HCT116 (cell line): Measurements from ENCODE around the gene SORCS2. TPM values are rescaled to one million over a fixed set of nuclear protein-coding genes. Genes with fewer than 3 reads are reported as not detected.

Source experiments
- ATAC-seq: fragments of 200-7000 bp; cut with Tn5 transposase; 2 replicates; pipeline ENCODE4 v1.9.1; 2020; ENCODE audit warnings: mild to moderate bottlenecking, moderate library complexity
- BruUV-seq: library from RNA; stranded (reverse); fragments of 400-500 nt; replicated peaks from 2 replicates; lab custom pipeline; 2021; lab: Mats Ljungman, UMichigan
- CTCF ChIA-PET: fragments of 300-600 bp; sonication (Branson Sonifier 250); formaldehyde crosslinking; loops from one replicate; lab custom pipeline; 2021; ENCODE audit warnings: antibody characterized with exemption; lab: Charles Lee
- POLR2A ChIA-PET: fragments of 300-600, 350-600 bp; sonication (Branson Sonifier 250); formaldehyde crosslinking; loops from one replicate; lab custom pipeline; 2021; ENCODE audit warnings: antibody characterized with exemption; lab: Charles Lee
- RAD21 ChIA-PET, 2 experiments: fragments of 300-600 bp; sonication (Branson Sonifier 250); formaldehyde crosslinking; loops; one replicate each; lab custom pipeline; 2023; ENCODE audit warnings: low total read pairs in 2 of 2; ENCODE audit not compliant: uncharacterized antibody in 2 of 2, unreplicated experiment in 2 of 2, low non-redundant PET in 1 of 2; lab: Charles Lee
- DNase-seq: peaks from one replicate; pipeline ENCODE4 v3.0.0-alpha.2; 2010; ENCODE audit warnings: low read depth, low spot score
- H2AFZ ChIP-seq: fragments of 200-600 bp; shearing (Covaris generic), sonication (generic); 2 replicates; pipeline ENCODE4 v1.6.1; 2017; ENCODE audit warnings: low read depth, mixed run types, mixed read lengths, antibody characterized with exemption, low read length; ENCODE audit not compliant: poor library complexity, severe bottlenecking
- H3K27ac ChIP-seq: 2 replicates; pipeline ENCODE4 v1.5.1; 2012; ENCODE audit warnings: low read depth, low read length
- H3K27me3 ChIP-seq: fragments of 200-600 bp; sonication (generic); 2 replicates; pipeline ENCODE4 v1.6.1; 2016; ENCODE audit warnings: mixed run types, low read length, mixed read lengths; ENCODE audit not compliant: insufficient read depth
- H3K36me3 ChIP-seq, 2 experiments: fragments of 200-500 bp in 1 of 2; fragments of 200-600 bp in 1 of 2; sonication (Bioruptor generic) in 1 of 2; sonication (generic) in 1 of 2; 2 replicates each; pipeline versions ENCODE4 v1.5.1 to v1.6.1; 2014 to 2016; ENCODE audit warnings: low read length in 2 of 2, inconsistent platforms in 1 of 2, mixed read lengths in 1 of 2, mixed run types in 1 of 2; ENCODE audit not compliant: insufficient read depth in 2 of 2, control insufficient read depth in 1 of 2
- H3K4me1 ChIP-seq, 2 experiments: fragments of 200-600 bp in 1 of 2; sonication (generic) in 1 of 2; 2 replicates each; pipeline versions ENCODE4 v1.5.1 to v1.6.1; 2012 to 2017; ENCODE audit warnings: low read length in 2 of 2, inconsistent platforms in 1 of 2, mild to moderate bottlenecking in 1 of 2, mixed read lengths in 1 of 2, mixed run types in 1 of 2, moderate library complexity in 1 of 2; ENCODE audit not compliant: insufficient read depth in 2 of 2, control insufficient read depth in 1 of 2
- H3K4me2 ChIP-seq: fragments of 200-600 bp; sonication (generic); 2 replicates; pipeline ENCODE4 v1.6.1; 2017; ENCODE audit warnings: mixed run types, low read length, mixed read lengths
- H3K4me3 ChIP-seq, 2 experiments: fragments of 200-600 bp in 1 of 2; sonication (generic) in 1 of 2; replicated peaks in 1 of 2; 2 replicates each; pipeline ENCODE4 v1.5.1; 2011 to 2016; ENCODE audit warnings: low read length in 2 of 2, control low read depth in 1 of 2, low read depth in 1 of 2, mild to moderate bottlenecking in 1 of 2, mixed read lengths in 1 of 2, mixed run types in 1 of 2
- H3K79me2 ChIP-seq: fragments of 200-600 bp; sonication (generic); 2 replicates; pipeline ENCODE4 v1.6.1; 2017; ENCODE audit warnings: mild to moderate bottlenecking, mixed run types, low read length, moderate library complexity, mixed read lengths; ENCODE audit not compliant: insufficient read depth
- H3K9ac ChIP-seq: fragments of 200-600 bp; sonication (generic); 2 replicates; pipeline ENCODE4 v1.6.1; 2016; ENCODE audit warnings: low read length, mixed read lengths
- H3K9me2 ChIP-seq: fragments of 200-600 bp; sonication (generic), shearing (Covaris generic); 2 replicates; pipeline ENCODE4 v1.6.1; 2017; ENCODE audit warnings: mixed run types, mild to moderate bottlenecking, moderate library complexity; ENCODE audit not compliant: insufficient read depth
- H3K9me3 ChIP-seq, 2 experiments: fragments of 200-500 bp in 1 of 2; fragments of 200-600 bp in 1 of 2; sonication (Bioruptor generic) in 1 of 2; sonication (generic) in 1 of 2; 2 replicates each; pipeline ENCODE4 v1.6.1; 2014 to 2017; ENCODE audit warnings: low read length in 2 of 2, mixed read lengths in 2 of 2, inconsistent platforms in 1 of 2, low read depth in 1 of 2, mild to moderate bottlenecking in 1 of 2, mixed run types in 1 of 2, moderate library complexity in 1 of 2; ENCODE audit not compliant: control insufficient read depth in 1 of 2, insufficient read depth in 1 of 2
- H4K20me1 ChIP-seq: fragments of 200-600 bp; sonication (generic), shearing (Covaris generic); 2 replicates; pipeline ENCODE4 v1.6.1; 2017; ENCODE audit warnings: mixed run types, mild to moderate bottlenecking, moderate library complexity; ENCODE audit not compliant: insufficient read depth
- CBX3 ChIP-seq: IDR thresholded peaks from 2 replicates; pipeline ENCODE4 v1.6.1; 2012; ENCODE audit warnings: low read depth
- EGR1 ChIP-seq: IDR thresholded peaks from 2 replicates; pipeline ENCODE4 v1.6.1; 2012; ENCODE audit warnings: low read depth
- EZH2 ChIP-seq: fragments of 200-600 bp; sonication (generic); IDR thresholded peaks from 2 replicates; pipeline ENCODE4 v1.6.1; 2017; ENCODE audit warnings: antibody characterized with exemption, mixed run types
- EZH2phosphoT487 ChIP-seq: fragments of 200-600 bp; IDR thresholded peaks from 2 replicates; pipeline ENCODE4 v1.6.1; 2018; ENCODE audit warnings: antibody characterized with exemption, borderline replicate concordance
- JUND ChIP-seq: IDR thresholded peaks from 2 replicates; pipeline ENCODE4 v1.6.1; 2012
- POLR2A ChIP-seq: IDR thresholded peaks from 2 replicates; pipeline ENCODE4 v1.7.0; 2011; ENCODE audit warnings: borderline replicate concordance; ENCODE audit not compliant: insufficient read depth, insufficient read length; ENCODE audit errors: extremely low read depth
- POLR2AphosphoS5 ChIP-seq: IDR thresholded peaks from 2 replicates; pipeline ENCODE4 v1.6.1; 2011; ENCODE audit warnings: mild to moderate bottlenecking, low read depth, low read length, moderate library complexity
- SP1 ChIP-seq: IDR thresholded peaks from 2 replicates; pipeline ENCODE4 v1.6.1; 2012; ENCODE audit warnings: low read depth
- TCF7L2 ChIP-seq: IDR thresholded peaks from 2 replicates; pipeline ENCODE4 v1.7.0; 2011; ENCODE audit warnings: borderline replicate concordance, inconsistent platforms; ENCODE audit not compliant: insufficient read depth, insufficient read length; ENCODE audit errors: extremely low read depth
- YY1 ChIP-seq: IDR thresholded peaks from 2 replicates; pipeline ENCODE4 v1.6.1; 2011; ENCODE audit warnings: low read length, low read depth, moderate library complexity, mild to moderate bottlenecking; ENCODE audit not compliant: insufficient replicate concordance; ENCODE audit errors: extremely low read depth
- intact Hi-C: fragments of 100-400 bp; cut with micrococcal nuclease; formaldehyde crosslinking; loops from 2 replicates; pipeline ENCODE4 v1.10.0; 2022
- total RNA-seq: library from RNA; stranded (reverse); gene quantifications from one replicate; pipeline ENCODE4 v1.2.1, GENCODE V29; 2021; ENCODE audit not compliant: unreplicated experiment
- TF ChIP-seq, protein P1 (sequence below): IDR thresholded peaks from 2 replicates; pipeline ENCODE4 v1.6.1; 2012
- TF ChIP-seq, protein P2 (sequence below), 3 experiments: fragments of 200-600 bp in 1 of 3; sonication (generic) in 1 of 3; IDR thresholded peaks in 2 of 3; conservative IDR thresholded peaks in 1 of 3; 2 replicates each; pipeline ENCODE4 v1.5.1; 2012 to 2017; ENCODE audit warnings: low read depth in 2 of 3, low read length in 2 of 3, antibody characterized with exemption in 1 of 3, borderline replicate concordance in 1 of 3, control low read depth in 1 of 3, mild to moderate bottlenecking in 1 of 3, mixed read lengths in 1 of 3, mixed run types in 1 of 3, moderate library complexity in 1 of 3; ENCODE audit not compliant: insufficient read depth in 1 of 3
- TF ChIP-seq, protein P3 (sequence below): IDR thresholded peaks from 2 replicates; pipeline ENCODE4 v1.6.1; 2012

The SORCS2 gene
- total RNA-seq, 1 experiment from 2014 or later, result 0.37 TPM

DNA sequence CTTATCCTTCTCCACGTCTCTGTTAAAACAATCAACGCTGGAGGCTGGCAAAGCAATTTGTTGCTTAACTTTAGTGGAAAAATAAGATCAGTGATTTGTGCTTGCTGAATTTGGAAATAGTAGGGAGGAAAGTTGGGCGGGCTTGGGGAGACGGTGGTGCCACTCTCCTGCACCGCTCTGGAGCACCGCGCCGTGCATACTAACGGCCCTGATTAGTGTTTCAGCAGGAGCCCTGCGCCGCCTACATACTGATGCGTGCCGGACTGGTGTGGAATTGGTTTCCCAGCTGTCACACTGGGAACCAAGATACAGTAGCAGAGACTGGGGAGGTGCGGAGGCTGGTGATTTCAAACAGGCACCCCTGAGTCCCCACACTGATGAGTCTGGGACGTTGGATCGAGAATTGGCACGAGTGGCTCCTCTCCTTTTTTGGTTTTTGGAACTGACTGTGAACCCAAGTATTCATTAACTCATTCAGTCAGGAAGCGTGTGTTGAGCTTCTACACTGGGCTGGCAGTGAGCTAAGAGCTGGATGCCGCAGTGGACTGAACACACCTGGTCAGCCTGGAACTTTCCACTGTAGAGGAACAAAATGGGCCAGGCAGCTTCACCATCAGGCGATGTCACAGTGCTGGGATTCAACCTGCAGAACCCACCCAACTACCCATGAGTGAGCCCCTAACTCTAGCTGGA lies 271.4 kb downstream of the SORCS2 start:
- H3K27ac ChIP-seq, result no peak overlapping the region
- no peak overlapping the region for H2AFZ ChIP-seq
- H3K4me1 ChIP-seq, result peaks cover 0 to 6% of the 10 kb centered on the region in 2 experiments; a peak in 1 of 4 replicates
- intact Hi-C loops, result loop anchor here (2.0 kb wide), 1 partner anchor 271 kb away; the partner anchor contains the start of gene SORCS2
- DNase-seq (no peak), ATAC-seq (no peak)
- H3K27me3 ChIP-seq, result 0 out of 2 replicates have a peak, but pooled peaks cover 2% of the 10 kb centered on the region
- no peak overlapping the region for H3K9ac ChIP-seq
- no peak overlapping the region for H3K4me2 ChIP-seq
- no peaks in the 10 kb centered on the region for H3K79me2 ChIP-seq
- ChIA-PET RAD21 (no interaction called here), CTCF (no interaction called here), POLR2A (no interaction called here)
- H3K9me2 ChIP-seq, result no peaks in the 10 kb centered on the region
- no peaks in the 10 kb centered on the region for H3K9me3 ChIP-seq
- no peaks in the 10 kb centered on the region for H4K20me1 ChIP-seq
- H3K4me3 ChIP-seq, result no peak overlapping the region
- TF ChIP-seq EGR1, result no peak
- TF ChIP-seq TCF7L2, result no peak
- no peak for TF ChIP-seq SP1
- TF ChIP-seq CBX3, result no peak
- TF ChIP-seq, protein P1, sequence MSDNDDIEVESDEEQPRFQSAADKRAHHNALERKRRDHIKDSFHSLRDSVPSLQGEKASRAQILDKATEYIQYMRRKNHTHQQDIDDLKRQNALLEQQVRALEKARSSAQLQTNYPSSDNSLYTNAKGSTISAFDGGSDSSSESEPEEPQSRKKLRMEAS, result no peak
- no peak for TF ChIP-seq JUND
- TF ChIP-seq, all 23 proteins: peak for 0
- BruUV-seq, result no TSS peak
- no peaks in the 10 kb centered on the region for H3K36me3 ChIP-seq

DNA sequence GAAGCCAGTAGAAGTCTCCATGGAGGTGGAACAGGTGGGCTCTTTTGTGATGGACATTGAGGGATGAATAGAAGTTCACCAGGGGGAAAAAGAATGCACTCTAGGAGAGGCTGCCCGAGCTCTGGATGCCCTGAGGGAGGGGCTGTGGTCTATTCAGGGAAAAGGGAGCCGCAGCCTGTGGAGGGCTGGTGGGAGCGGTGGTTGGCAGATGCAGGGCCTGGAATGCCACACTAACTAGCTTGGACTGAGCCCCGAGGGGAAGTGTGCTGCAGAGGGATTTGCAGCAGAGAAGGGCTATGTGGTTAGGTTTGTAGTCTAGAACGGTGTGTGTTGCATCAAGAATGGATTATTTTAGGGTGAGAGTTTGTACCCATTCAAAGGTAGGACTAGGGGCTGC lies 271.9 kb downstream of the SORCS2 start:
- Histone ChIP-seq H3K27ac (no peak overlapping the region), H4K20me1 (no peaks in the 10 kb centered on the region), H3K79me2 (no peaks in the 10 kb centered on the region), H3K9me2 (no peaks in the 10 kb centered on the region), H3K9ac (no peak overlapping the region), H3K27me3 (peaks cover 8% of the 10 kb centered on the region; the same call in 1 of the 2 replicates), H3K4me3 (no peak overlapping the region), H2AFZ (no peak overlapping the region), H3K9me3 (no peaks in the 10 kb centered on the region), H3K4me2 (no peak overlapping the region), H3K36me3 (no peaks in the 10 kb centered on the region), H3K4me1 (peaks cover 0 to 6% of the 10 kb centered on the region in 2 experiments; a peak in 1 of 4 replicates)
- ChIA-PET RAD21 (interaction anchor here in 1 of 2 experiments (0.6 kb wide), 1 partner anchor 240 kb away, joined by 3 read pairs; no protein-coding TSS in a partner anchor), POLR2A (no interaction called here), CTCF (no interaction called here)
- no TSS peak for BruUV-seq
- DNase-seq (no peak), ATAC-seq (no peak)
- intact Hi-C loops, result no loop called here
- no peak for TF ChIP-seq EZH2phosphoT487
- TF ChIP-seq POLR2A, result no peak
- no peak for TF ChIP-seq YY1
- TF ChIP-seq POLR2AphosphoS5, result no peak
- TF ChIP-seq SP1, result no peak
- no peak for TF ChIP-seq CBX3
- TF ChIP-seq EZH2, result no peak
- TF ChIP-seq, protein P1, result no peak
- TF ChIP-seq, protein P2, sequence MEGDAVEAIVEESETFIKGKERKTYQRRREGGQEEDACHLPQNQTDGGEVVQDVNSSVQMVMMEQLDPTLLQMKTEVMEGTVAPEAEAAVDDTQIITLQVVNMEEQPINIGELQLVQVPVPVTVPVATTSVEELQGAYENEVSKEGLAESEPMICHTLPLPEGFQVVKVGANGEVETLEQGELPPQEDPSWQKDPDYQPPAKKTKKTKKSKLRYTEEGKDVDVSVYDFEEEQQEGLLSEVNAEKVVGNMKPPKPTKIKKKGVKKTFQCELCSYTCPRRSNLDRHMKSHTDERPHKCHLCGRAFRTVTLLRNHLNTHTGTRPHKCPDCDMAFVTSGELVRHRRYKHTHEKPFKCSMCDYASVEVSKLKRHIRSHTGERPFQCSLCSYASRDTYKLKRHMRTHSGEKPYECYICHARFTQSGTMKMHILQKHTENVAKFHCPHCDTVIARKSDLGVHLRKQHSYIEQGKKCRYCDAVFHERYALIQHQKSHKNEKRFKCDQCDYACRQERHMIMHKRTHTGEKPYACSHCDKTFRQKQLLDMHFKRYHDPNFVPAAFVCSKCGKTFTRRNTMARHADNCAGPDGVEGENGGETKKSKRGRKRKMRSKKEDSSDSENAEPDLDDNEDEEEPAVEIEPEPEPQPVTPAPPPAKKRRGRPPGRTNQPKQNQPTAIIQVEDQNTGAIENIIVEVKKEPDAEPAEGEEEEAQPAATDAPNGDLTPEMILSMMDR (IDR thresholded peaks at IDR 0.05 in 2 of 3, conservative IDR thresholded peaks at IDR 0.05 in 1 of 3; ENCODE audit: borderline replicate concordance in 1 of 3, insufficient read depth in 1 of 3, low read depth in 2 of 3, low read length in 2 of 3), result no peak
- TF ChIP-seq, protein P3, sequence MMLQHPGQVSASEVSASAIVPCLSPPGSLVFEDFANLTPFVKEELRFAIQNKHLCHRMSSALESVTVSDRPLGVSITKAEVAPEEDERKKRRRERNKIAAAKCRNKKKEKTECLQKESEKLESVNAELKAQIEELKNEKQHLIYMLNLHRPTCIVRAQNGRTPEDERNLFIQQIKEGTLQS, result no peak
